BLaER1 (cell line): ENCODE data around the gene TET1.
"Not testable (repeated sequence)": the region's sequence is repeated elsewhere in the genome, so short reads cannot be mapped to it uniquely, and the experiment has no call there.

ENCODE experiments used
- H3K27ac ChIP-seq: shearing (Covaris generic); formaldehyde crosslinking; 2 replicates; pipeline ENCODE4 v1.8.1; 2022
- H3K27me3 ChIP-seq: shearing (Covaris generic); formaldehyde crosslinking; 2 replicates; pipeline ENCODE4 v1.8.1; 2022
- H3K36me3 ChIP-seq: shearing (Covaris generic); formaldehyde crosslinking; 2 replicates; pipeline ENCODE4 v1.8.1; 2022
- H3K4me1 ChIP-seq: shearing (Covaris generic); formaldehyde crosslinking; 2 replicates; pipeline ENCODE4 v1.8.1; 2022
- H3K4me2 ChIP-seq: shearing (Covaris generic); formaldehyde crosslinking; 2 replicates; pipeline ENCODE4 v1.8.1; 2022
- H3K4me3 ChIP-seq: shearing (Covaris generic); formaldehyde crosslinking; 2 replicates; pipeline ENCODE4 v1.8.1; 2022
- H3K9ac ChIP-seq: shearing (Covaris generic); formaldehyde crosslinking; 2 replicates; pipeline ENCODE4 v1.8.1; 2022
- H3K9me3 ChIP-seq: shearing (Covaris generic); formaldehyde crosslinking; 2 replicates; pipeline ENCODE4 v1.8.1; 2022
- H4K20me1 ChIP-seq: shearing (Covaris generic); formaldehyde crosslinking; 2 replicates; pipeline ENCODE4 v1.8.1; 2022
- Cebpa-rat ChIP-seq: shearing (Covaris generic); IDR thresholded peaks from 2 replicates; pipeline ENCODE4 v1.8.1; 2022

The TET1 gene

GRCh38 chr10:68720793-68721672 is 160.9 kb downstream of the TET1 start, which contains the start of gene CCAR1:
Gene CCAR1 (plus strand): TSS chr10:68721239. CDS start chr10:68722505, 1,266 bp downstream.
- no peak for TF ChIP-seq Cebpa-rat
- Histone ChIP-seq H4K20me1 (peaks cover 9% of the 10 kb centered on the region; the same call in 1 of the 2 replicates), H3K4me3 (peak within 1 kb of the TSS; percentile 99), H3K27me3 (no peaks in the 10 kb centered on the region), H3K9me3 (peaks cover 4% of the 10 kb centered on the region; the same call in 1 of the 2 replicates), H3K4me2 (peak within 1 kb of the TSS; percentile 81), H3K9ac (peak within 1 kb of the TSS; percentile 99), H3K27ac (peak within 1 kb of the TSS; percentile 98), H3K36me3 (peaks cover 34% of the 10 kb centered on the region), H3K4me1 (peaks cover 9% of the 10 kb centered on the region)

- no peak for TF ChIP-seq Cebpa-rat
- H3K9me3 ChIP-seq: peaks cover 4% of the 10 kb centered on the region; the same call in 1 of the 2 replicates
- peaks cover 9% of the 10 kb centered on the region for H3K4me1 ChIP-seq
- H3K27ac ChIP-seq: peak overlapping the region; percentile 98
- H3K36me3 ChIP-seq: peaks cover 41% of the 10 kb centered on the region
- peaks cover 16% of the 10 kb centered on the region; the same call in 1 of the 2 replicates for H4K20me1 ChIP-seq
- H3K4me3 ChIP-seq: peak overlapping the region; percentile 99
- peak overlapping the region; percentile 99 for H3K9ac ChIP-seq
- peak overlapping the region; percentile 81 for H3K4me2 ChIP-seq
- H3K27me3 ChIP-seq: no peaks in the 10 kb centered on the region
Observed at GRCh38 chr10:68721673-68722335, 161.7 kb downstream of the TET1 start.

- peaks cover 9% of the 10 kb centered on the region for H3K4me1 ChIP-seq
- H3K27ac ChIP-seq: no peak overlapping the region
- no peak overlapping the region for H3K4me3 ChIP-seq
- TF ChIP-seq Cebpa-rat: no peak
- H3K4me2 ChIP-seq: no peak overlapping the region
- no peak overlapping the region for H3K9ac ChIP-seq
- H3K36me3 ChIP-seq: peaks cover 70% of the 10 kb centered on the region
- H4K20me1 ChIP-seq: peaks cover 47% of the 10 kb centered on the region
- H3K27me3 ChIP-seq: no peaks in the 10 kb centered on the region
- H3K9me3 ChIP-seq: no peaks in the 10 kb centered on the region
Observed at GRCh38 chr10:68725016-68725415, 164.9 kb downstream of the TET1 start.

GRCh38 chr10:68727146-68727545 is 167.0 kb downstream of the TET1 start:
- peaks cover 92% of the 10 kb centered on the region for H3K36me3 ChIP-seq
- H3K4me2 ChIP-seq: no peak overlapping the region
- no peak overlapping the region for H3K4me3 ChIP-seq
- H3K27ac ChIP-seq: no peak overlapping the region
- no peak for TF ChIP-seq Cebpa-rat
- H3K9ac ChIP-seq: no peak overlapping the region
- H3K27me3 ChIP-seq: no peaks in the 10 kb centered on the region
- peaks cover 69% of the 10 kb centered on the region for H4K20me1 ChIP-seq
- H3K4me1 ChIP-seq: peaks cover 8% of the 10 kb centered on the region
- no peaks in the 10 kb centered on the region for H3K9me3 ChIP-seq

GRCh38 chr10:68732651-68733050 is 172.5 kb downstream of the TET1 start:
- Histone ChIP-seq H3K4me3 (no peak overlapping the region), H3K27ac (no peak overlapping the region), H3K9ac (no peak overlapping the region), H3K36me3 (peaks cover 96% of the 10 kb centered on the region), H3K27me3 (no peaks in the 10 kb centered on the region), H4K20me1 (peaks cover 98% of the 10 kb centered on the region), H3K4me2 (no peak overlapping the region), H3K9me3 (no peaks in the 10 kb centered on the region), H3K4me1 (no peaks in the 10 kb centered on the region)
- TF ChIP-seq Cebpa-rat: no peak

- Histone ChIP-seq H3K4me1 (no peaks in the 10 kb centered on the region), H3K4me3 (no peak overlapping the region), H3K27ac (no peak overlapping the region), H4K20me1 (peaks cover 97% of the 10 kb centered on the region), H3K4me2 (no peak overlapping the region), H3K27me3 (no peaks in the 10 kb centered on the region), H3K9ac (no peak overlapping the region), H3K9me3 (no peaks in the 10 kb centered on the region), H3K36me3 (peaks cover 98% of the 10 kb centered on the region)
- no peak for TF ChIP-seq Cebpa-rat
Observed at GRCh38 chr10:68734349-68734748, 174.2 kb downstream of the TET1 start.

GRCh38 chr10:68735119-68735518 is 175.0 kb downstream of the TET1 start:
- H3K9me3 ChIP-seq: no peaks in the 10 kb centered on the region
- no peaks in the 10 kb centered on the region for H3K27me3 ChIP-seq
- H3K36me3 ChIP-seq: peaks cover 98% of the 10 kb centered on the region
- H3K9ac ChIP-seq: no peak overlapping the region
- H3K4me3 ChIP-seq: no peak overlapping the region
- H3K4me2 ChIP-seq: no peak overlapping the region
- no peaks in the 10 kb centered on the region for H3K4me1 ChIP-seq
- peaks cover 97% of the 10 kb centered on the region for H4K20me1 ChIP-seq
- H3K27ac ChIP-seq: no peak overlapping the region
- TF ChIP-seq Cebpa-rat: 0 out of 2 replicates have a peak, but pooled peaks have one; percentile 22

- H3K27ac ChIP-seq, H3K9ac ChIP-seq, H3K4me3 ChIP-seq, H3K9me3 ChIP-seq, H3K27me3 ChIP-seq, H3K4me1 ChIP-seq, H3K4me2 ChIP-seq: not testable (repeated sequence)
- Histone ChIP-seq H4K20me1 (peaks cover 97% of the 10 kb centered on the region), H3K36me3 (peaks cover 98% of the 10 kb centered on the region)
Observed at GRCh38 chr10:68735739-68736138, 175.6 kb downstream of the TET1 start.

GRCh38 chr10:68740676-68741075 is 180.5 kb downstream of the TET1 start:
- H3K27me3 ChIP-seq, H3K4me2 ChIP-seq, H3K9ac ChIP-seq, H3K4me3 ChIP-seq, H3K27ac ChIP-seq, H3K9me3 ChIP-seq, H3K4me1 ChIP-seq: not testable (repeated sequence)
- peaks cover 98% of the 10 kb centered on the region for H3K36me3 ChIP-seq
- peaks cover 80% of the 10 kb centered on the region for H4K20me1 ChIP-seq

- no peaks in the 10 kb centered on the region for H3K4me1 ChIP-seq
- no peak overlapping the region for H3K4me3 ChIP-seq
- no peak for TF ChIP-seq Cebpa-rat
- H3K9ac ChIP-seq: no peak overlapping the region
- no peak overlapping the region for H3K4me2 ChIP-seq
- no peak overlapping the region for H3K27ac ChIP-seq
- H3K27me3 ChIP-seq: no peaks in the 10 kb centered on the region
- no peaks in the 10 kb centered on the region for H3K9me3 ChIP-seq
- peaks cover 77% of the 10 kb centered on the region for H4K20me1 ChIP-seq
- H3K36me3 ChIP-seq: peaks cover 98% of the 10 kb centered on the region
Observed at GRCh38 chr10:68742397-68742796, 182.3 kb downstream of the TET1 start.
